ENCODE data around the gene PRR23E. TPM values are rescaled to one million over a fixed set of nuclear protein-coding genes. Genes with fewer than 3 reads are reported as not detected.

The PRR23E gene
- total and polyA plus RNA-seq, 2 donors = not detected

DNA sequence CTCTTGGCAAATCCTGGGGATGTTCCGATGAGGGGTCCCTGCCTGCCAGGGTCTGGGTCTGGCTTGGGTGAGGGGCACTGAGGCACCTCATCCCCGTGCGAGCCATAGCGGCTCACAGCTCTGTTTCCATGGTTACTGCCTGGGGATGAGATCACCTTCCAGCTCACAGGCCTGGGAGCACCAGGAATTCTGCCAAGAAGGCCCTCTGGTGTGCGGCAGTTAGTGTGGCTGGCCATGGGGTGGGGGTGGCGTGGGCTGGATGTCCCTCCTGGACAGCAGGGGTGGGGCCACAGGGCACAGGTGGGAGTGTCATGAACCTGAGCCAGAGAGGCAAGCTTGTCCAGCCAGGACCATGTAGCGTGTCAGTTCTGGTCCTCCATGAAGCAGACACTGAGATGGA, 22.1 kb upstream of the PRR23E start:
- DNase-seq (ENCODE audit: low read depth in 6 of 9, low spot score in 9 of 9) = no peak
- no peak overlapping the region for H3K4me3 ChIP-seq (ENCODE audit: low read length in 2 of 2)
- no peaks in the 10 kb centered on the region for H3K4me1 ChIP-seq (ENCODE audit: control insufficient read depth in 2 of 2, insufficient read depth in 2 of 2, low read length in 2 of 2)
- 71% methylated on average over 7 of the region's 7 CpGs for WGBS
- H3K36me3 ChIP-seq (ENCODE audit: control insufficient read depth in 2 of 2, insufficient read depth in 2 of 2, low read length in 1 of 2) = no peaks in the 10 kb centered on the region
- no peaks in the 10 kb centered on the region for H3K9me3 ChIP-seq (ENCODE audit: control insufficient read depth in 2 of 2, insufficient read depth in 1 of 2, low read length in 1 of 2)
- peaks cover 0 to 19% of the 10 kb centered on the region in 2 donors for H3K27me3 ChIP-seq (ENCODE audit: control insufficient read depth in 2 of 2, insufficient read depth in 1 of 2, low read length in 1 of 2)
- no peak overlapping the region for H3K27ac ChIP-seq (ENCODE audit: low read depth in 1 of 2, low read length in 1 of 2)

- no peak for DNase-seq (ENCODE audit: low read depth in 6 of 9, low spot score in 9 of 9)
- Histone ChIP-seq H3K27ac (ENCODE audit: low read depth in 1 of 2, low read length in 1 of 2) (no peak overlapping the region), H3K4me3 (ENCODE audit: low read length in 2 of 2) (no peak overlapping the region), H3K36me3 (ENCODE audit: control insufficient read depth in 2 of 2, insufficient read depth in 2 of 2, low read length in 1 of 2) (no peaks in the 10 kb centered on the region), H3K9me3 (ENCODE audit: control insufficient read depth in 2 of 2, insufficient read depth in 1 of 2, low read length in 1 of 2) (no peaks in the 10 kb centered on the region), H3K27me3 (ENCODE audit: control insufficient read depth in 2 of 2, insufficient read depth in 1 of 2, low read length in 1 of 2) (peaks cover 0 to 19% of the 10 kb centered on the region in 2 donors), H3K4me1 (ENCODE audit: control insufficient read depth in 2 of 2, insufficient read depth in 2 of 2, low read length in 2 of 2) (no peaks in the 10 kb centered on the region)
- 87% methylated on average over 6 of the region's 6 CpGs for WGBS
These were observed 21.6 kb upstream of the PRR23E start for GRCh38 chr3:127171320-127171719.

GRCh38 chr3:127171721-127172120, 21.2 kb upstream of the PRR23E start:
- WGBS = 94% methylated on average over 4 of the region's 4 CpGs
- Histone ChIP-seq H3K9me3 (ENCODE audit: control insufficient read depth in 2 of 2, insufficient read depth in 1 of 2, low read length in 1 of 2) (no peaks in the 10 kb centered on the region), H3K4me1 (ENCODE audit: control insufficient read depth in 2 of 2, insufficient read depth in 2 of 2, low read length in 2 of 2) (no peaks in the 10 kb centered on the region), H3K36me3 (ENCODE audit: control insufficient read depth in 2 of 2, insufficient read depth in 2 of 2, low read length in 1 of 2) (no peaks in the 10 kb centered on the region), H3K27me3 (ENCODE audit: control insufficient read depth in 2 of 2, insufficient read depth in 1 of 2, low read length in 1 of 2) (peaks cover 0 to 19% of the 10 kb centered on the region in 2 donors), H3K4me3 (ENCODE audit: low read length in 2 of 2) (no peak overlapping the region), H3K27ac (ENCODE audit: low read depth in 1 of 2, low read length in 1 of 2) (no peak overlapping the region)
- DNase-seq (ENCODE audit: low read depth in 6 of 9, low spot score in 9 of 9) = no peak

GRCh38 chr3:127172211-127172610, 20.7 kb upstream of the PRR23E start:
- 79% methylated on average over 5 of the region's 5 CpGs for WGBS
- no peak for DNase-seq (ENCODE audit: low read depth in 6 of 9, low spot score in 9 of 9)
- peaks cover 0 to 19% of the 10 kb centered on the region in 2 donors for H3K27me3 ChIP-seq (ENCODE audit: control insufficient read depth in 2 of 2, insufficient read depth in 1 of 2, low read length in 1 of 2)
- no peaks in the 10 kb centered on the region for H3K4me1 ChIP-seq (ENCODE audit: control insufficient read depth in 2 of 2, insufficient read depth in 2 of 2, low read length in 2 of 2)
- H3K4me3 ChIP-seq (ENCODE audit: low read length in 2 of 2) = no peak overlapping the region
- H3K27ac ChIP-seq (ENCODE audit: low read depth in 1 of 2, low read length in 1 of 2) = no peak overlapping the region
- H3K36me3 ChIP-seq (ENCODE audit: control insufficient read depth in 2 of 2, insufficient read depth in 2 of 2, low read length in 1 of 2) = no peaks in the 10 kb centered on the region
- peaks cover 0 to under 1% of the 10 kb centered on the region in 2 donors for H3K9me3 ChIP-seq (ENCODE audit: control insufficient read depth in 2 of 2, insufficient read depth in 1 of 2, low read length in 1 of 2)

DNA sequence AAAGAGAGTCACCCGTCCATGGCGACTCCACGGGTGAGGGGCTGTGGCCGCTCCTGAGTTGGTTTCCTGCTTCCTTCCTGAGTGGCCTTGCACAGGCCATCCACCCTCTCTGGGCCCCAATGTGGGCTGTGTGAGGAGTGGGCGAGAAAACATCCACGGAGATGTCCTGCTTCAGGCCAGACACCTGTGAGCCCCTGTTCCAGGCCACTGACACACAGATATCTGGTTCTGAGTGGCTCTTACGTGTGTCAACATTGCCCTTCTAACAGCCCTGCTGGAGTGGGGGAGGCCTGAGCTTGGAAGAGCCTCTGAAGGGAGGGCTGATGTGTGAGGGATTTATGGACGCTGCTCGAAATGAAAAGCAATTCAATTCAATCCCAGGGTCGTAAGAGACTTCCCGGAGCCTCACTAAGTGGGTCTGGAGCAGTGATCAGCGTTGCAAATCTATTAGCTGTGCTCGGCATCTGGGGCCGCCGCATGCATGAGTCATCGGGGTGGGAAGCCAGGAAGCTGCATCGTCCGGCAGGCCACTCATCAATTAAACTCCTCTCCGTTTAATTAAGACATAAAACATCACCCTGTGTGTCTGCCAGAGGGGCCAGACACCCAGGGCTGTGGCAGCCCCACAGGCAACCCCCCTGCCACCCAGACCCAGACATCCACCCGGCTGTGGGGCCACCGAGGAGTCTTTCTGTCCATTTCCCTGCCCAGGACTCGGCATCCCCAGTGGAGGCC, 20.0 kb upstream of the PRR23E start:
- H3K27ac ChIP-seq (ENCODE audit: low read depth in 1 of 2, low read length in 1 of 2) = no peak overlapping the region
- no peak for DNase-seq (ENCODE audit: low read depth in 6 of 9, low spot score in 9 of 9)
- WGBS = 17% methylated on average over 22 of the region's 22 CpGs
- H3K36me3 ChIP-seq (ENCODE audit: control insufficient read depth in 2 of 2, insufficient read depth in 2 of 2, low read length in 1 of 2) = no peaks in the 10 kb centered on the region
- H3K27me3 ChIP-seq (ENCODE audit: control insufficient read depth in 2 of 2, insufficient read depth in 1 of 2, low read length in 1 of 2) = peaks cover 0 to 19% of the 10 kb centered on the region in 2 donors
- no peak overlapping the region for H3K4me3 ChIP-seq (ENCODE audit: low read length in 2 of 2)
- peaks cover 0 to 4% of the 10 kb centered on the region in 2 donors for H3K9me3 ChIP-seq (ENCODE audit: control insufficient read depth in 2 of 2, insufficient read depth in 1 of 2, low read length in 1 of 2)
- no peaks in the 10 kb centered on the region for H3K4me1 ChIP-seq (ENCODE audit: control insufficient read depth in 2 of 2, insufficient read depth in 2 of 2, low read length in 2 of 2)

DNA sequence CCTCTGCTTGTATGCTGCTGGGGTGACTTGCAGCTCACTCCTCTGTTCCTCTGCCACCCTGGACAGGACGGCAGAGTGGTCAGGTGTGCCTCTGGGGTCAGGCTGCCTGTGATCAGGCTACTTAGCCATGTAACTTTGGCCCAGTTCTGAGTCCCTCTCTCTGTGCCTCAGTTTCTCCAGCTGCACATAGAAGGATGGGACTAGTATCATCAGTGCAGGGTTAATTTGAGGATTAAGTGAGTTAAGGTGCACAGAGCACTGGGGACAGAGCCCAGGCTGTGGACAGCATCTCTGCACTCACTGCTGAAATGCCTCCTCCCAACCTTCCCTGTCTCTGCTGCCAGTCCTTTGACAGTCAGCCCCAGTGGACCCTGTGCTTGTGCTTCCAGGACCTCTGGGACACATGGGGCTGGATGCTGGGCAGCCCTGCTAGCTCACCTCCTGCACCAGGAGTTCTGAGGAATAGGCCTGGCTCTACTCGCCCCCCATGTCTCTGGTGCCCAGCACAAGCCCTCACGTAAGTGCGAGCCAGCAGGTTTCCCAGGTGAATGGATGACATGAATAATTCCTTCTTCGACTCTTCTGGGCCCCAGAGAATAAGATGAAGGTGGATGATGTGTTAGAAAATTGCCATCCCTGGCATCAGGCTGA, 19.3 kb upstream of the PRR23E start:
- no peak overlapping the region for H3K27ac ChIP-seq (ENCODE audit: low read depth in 1 of 2, low read length in 1 of 2)
- no peak overlapping the region for H3K4me3 ChIP-seq (ENCODE audit: low read length in 2 of 2)
- no peak for DNase-seq (ENCODE audit: low read depth in 6 of 9, low spot score in 9 of 9)
- no peaks in the 10 kb centered on the region for H3K4me1 ChIP-seq (ENCODE audit: control insufficient read depth in 2 of 2, insufficient read depth in 2 of 2, low read length in 2 of 2)
- peaks cover 0 to 19% of the 10 kb centered on the region in 2 donors for H3K27me3 ChIP-seq (ENCODE audit: control insufficient read depth in 2 of 2, insufficient read depth in 1 of 2, low read length in 1 of 2)
- 93% methylated on average over 5 of the region's 5 CpGs for WGBS
- H3K36me3 ChIP-seq (ENCODE audit: control insufficient read depth in 2 of 2, insufficient read depth in 2 of 2, low read length in 1 of 2) = no peaks in the 10 kb centered on the region
- H3K9me3 ChIP-seq (ENCODE audit: control insufficient read depth in 2 of 2, insufficient read depth in 1 of 2, low read length in 1 of 2) = peaks cover 0 to 4% of the 10 kb centered on the region in 2 donors

- DNase-seq (ENCODE audit: low read depth in 6 of 9, low spot score in 9 of 9) = no peak
- Histone ChIP-seq H3K27ac (ENCODE audit: low read depth in 1 of 2, low read length in 1 of 2) (no peak overlapping the region), H3K4me3 (ENCODE audit: low read length in 2 of 2) (no peak overlapping the region), H3K27me3 (ENCODE audit: control insufficient read depth in 2 of 2, insufficient read depth in 1 of 2, low read length in 1 of 2) (peaks cover 0 to 19% of the 10 kb centered on the region in 2 donors), H3K36me3 (ENCODE audit: control insufficient read depth in 2 of 2, insufficient read depth in 2 of 2, low read length in 1 of 2) (no peaks in the 10 kb centered on the region), H3K9me3 (ENCODE audit: control insufficient read depth in 2 of 2, insufficient read depth in 1 of 2, low read length in 1 of 2) (peaks cover 0 to 4% of the 10 kb centered on the region in 2 donors), H3K4me1 (ENCODE audit: control insufficient read depth in 2 of 2, insufficient read depth in 2 of 2, low read length in 2 of 2) (no peaks in the 10 kb centered on the region)
- WGBS = 84% methylated on average over 4 of the region's 4 CpGs
These were observed 18.6 kb upstream of the PRR23E start for GRCh38 chr3:127174284-127174683.

- Histone ChIP-seq H3K9me3 (ENCODE audit: control insufficient read depth in 2 of 2, insufficient read depth in 1 of 2, low read length in 1 of 2) (peaks cover 0 to 4% of the 10 kb centered on the region in 2 donors), H3K4me1 (ENCODE audit: control insufficient read depth in 2 of 2, insufficient read depth in 2 of 2, low read length in 2 of 2) (no peaks in the 10 kb centered on the region), H3K27ac (ENCODE audit: low read depth in 1 of 2, low read length in 1 of 2) (no peak overlapping the region), H3K4me3 (ENCODE audit: low read length in 2 of 2) (no peak overlapping the region), H3K36me3 (ENCODE audit: control insufficient read depth in 2 of 2, insufficient read depth in 2 of 2, low read length in 1 of 2) (no peaks in the 10 kb centered on the region), H3K27me3 (ENCODE audit: control insufficient read depth in 2 of 2, insufficient read depth in 1 of 2, low read length in 1 of 2) (peaks cover 0 to 19% of the 10 kb centered on the region in 2 donors)
- no peak for DNase-seq (ENCODE audit: low read depth in 6 of 9, low spot score in 9 of 9)
- WGBS = 90% methylated on average over 2 of the region's 2 CpGs
These were observed 18.2 kb upstream of the PRR23E start for GRCh38 chr3:127174715-127175140.

- Histone ChIP-seq H3K9me3 (ENCODE audit: control insufficient read depth in 2 of 2, insufficient read depth in 1 of 2, low read length in 1 of 2) (peaks cover 0 to 4% of the 10 kb centered on the region in 2 donors), H3K27me3 (ENCODE audit: control insufficient read depth in 2 of 2, insufficient read depth in 1 of 2, low read length in 1 of 2) (peaks cover 0 to 19% of the 10 kb centered on the region in 2 donors), H3K4me1 (ENCODE audit: control insufficient read depth in 2 of 2, insufficient read depth in 2 of 2, low read length in 2 of 2) (no peaks in the 10 kb centered on the region), H3K4me3 (ENCODE audit: low read length in 2 of 2) (no peak overlapping the region), H3K36me3 (ENCODE audit: control insufficient read depth in 2 of 2, insufficient read depth in 2 of 2, low read length in 1 of 2) (no peaks in the 10 kb centered on the region), H3K27ac (ENCODE audit: low read depth in 1 of 2, low read length in 1 of 2) (no peak overlapping the region)
- 90% methylated on average over 11 of the region's 11 CpGs for WGBS
- no peak for DNase-seq (ENCODE audit: low read depth in 6 of 9, low spot score in 9 of 9)
These were observed 17.7 kb upstream of the PRR23E start for GRCh38 chr3:127175272-127175671.
